GM18868 (cell line): ENCODE data around the gene MAPKBP1.

Experiments
- ATAC-seq: cut with Tn5 transposase; IDR thresholded peaks from one replicate; pipeline ENCODE4 v1.9.1; 2021; ENCODE audit warnings: mild to moderate bottlenecking, moderate library complexity; ENCODE audit not compliant: unreplicated experiment

The MAPKBP1 gene

GRCh38 chr15:41783296-41783695 is 9.0 kb downstream of the MAPKBP1 start:
- ATAC-seq: no peak

- ATAC-seq: no peak
These were observed 14.0 kb downstream of the MAPKBP1 start for GRCh38 chr15:41788262-41788661.

GRCh38 chr15:41789236-41789635 is 15.0 kb downstream of the MAPKBP1 start:
- ATAC-seq: no peak

GRCh38 chr15:41789662-41790061 is 15.4 kb downstream of the MAPKBP1 start:
- ATAC-seq: no peak

GRCh38 chr15:41790169-41790568 is 15.9 kb downstream of the MAPKBP1 start:
- ATAC-seq: no peak

- ATAC-seq: no peak
These were observed 16.7 kb downstream of the MAPKBP1 start for GRCh38 chr15:41790756-41791546.

GRCh38 chr15:41791547-41791937 is 17.3 kb downstream of the MAPKBP1 start:
- no peak for ATAC-seq

GRCh38 chr15:41792000-41792637 is 17.8 kb downstream of the MAPKBP1 start:
- ATAC-seq: no peak

GRCh38 chr15:41794081-41794480 is 19.8 kb downstream of the MAPKBP1 start:
- no peak for ATAC-seq

GRCh38 chr15:41795996-41796856 is 21.9 kb downstream of the MAPKBP1 start:
- no peak for ATAC-seq

- no peak for ATAC-seq
These were observed 23.1 kb downstream of the MAPKBP1 start for GRCh38 chr15:41797201-41797944.

GRCh38 chr15:41798607-41799487 is 24.6 kb downstream of the MAPKBP1 start:
- ATAC-seq: no peak

GRCh38 chr15:41799488-41799805 is 25.2 kb downstream of the MAPKBP1 start:
- no peak for ATAC-seq

GRCh38 chr15:41801185-41801584 is 26.9 kb downstream of the MAPKBP1 start:
- no peak for ATAC-seq

GRCh38 chr15:41801850-41802455 is 27.7 kb downstream of the MAPKBP1 start:
- no peak for ATAC-seq

GRCh38 chr15:41804361-41804760 is 30.1 kb downstream of the MAPKBP1 start:
- no peak for ATAC-seq

- no peak for ATAC-seq
These were observed 30.8 kb downstream of the MAPKBP1 start for GRCh38 chr15:41804916-41805666.

GRCh38 chr15:41805711-41806110 is 31.4 kb downstream of the MAPKBP1 start:
- no peak for ATAC-seq
